K562 (cell line): ENCODE data around the gene RXRA. TPM values are rescaled to one million over a fixed set of nuclear protein-coding genes. Genes with fewer than 3 reads are reported as not detected.

Source experiments
- ATAC-seq: fragments of 200-7000 bp; cut with Tn5 transposase; 3 replicates; pipeline ENCODE4 v1.9.1; 2020; ENCODE audit warnings: moderate library complexity
- BruUV-seq: library from RNA; stranded (reverse); fragments of 400-500 nt; replicated peaks from 2 replicates; lab custom pipeline; 2021; lab: Mats Ljungman, UMichigan
- CTCF ChIA-PET: fragments of 300-600 bp; formaldehyde crosslinking; extraction: SDS; loops from one replicate; lab custom pipeline; 2021; ENCODE audit warnings: low intra/inter-chr PET ratio; lab: Yijun Ruan, JAX
- POLR2A ChIA-PET: fragments of 300-600, 350-650 bp; sonication (Branson Sonifier 250); formaldehyde crosslinking; extraction: SDS; loops from one replicate; lab custom pipeline; 2021; ENCODE audit warnings: antibody characterized with exemption, inconsistent platforms; lab: Yijun Ruan, JAX
- DNase-seq, 4 experiments: peaks; one replicate each; pipeline versions ENCODE4 v3.0.0 to v3.0.0-alpha.2; 2011 to 2018; ENCODE audit warnings: low spot score in 3 of 4, mixed read lengths in 3 of 4; ENCODE audit errors: extremely low read depth in 1 of 4
- FAIRE-seq: peaks from 2 replicates; lab custom pipeline; 2011; peaks lifted over from hg19 to GRCh38; lab: Jason Lieb, UNC
- H2AFZ ChIP-seq: 2 replicates; pipeline ENCODE4 v1.6.0; 2011; ENCODE audit warnings: low read depth, low read length, control low read depth, inconsistent platforms
- H3K27ac ChIP-seq: fragments of 200-600 bp; 3 replicates; pipeline ENCODE4 v1.8.0; 2011; ENCODE audit warnings: low read depth, mild to moderate bottlenecking, control low read depth, inconsistent platforms, low read length, moderate library complexity, mixed read lengths; ENCODE audit errors: extremely low read depth
- H3K27me3 ChIP-seq, 2 experiments: fragments of 300-600 bp in 1 of 2; 2 replicates in 1 of 2; 3 replicates in 1 of 2; pipeline versions ENCODE4 v1.6.0 to v1.8.0; 2011; ENCODE audit warnings: inconsistent platforms in 2 of 2, low read length in 2 of 2, mild to moderate bottlenecking in 1 of 2, mixed read lengths in 1 of 2, moderate library complexity in 1 of 2; ENCODE audit not compliant: control insufficient read depth in 2 of 2, insufficient read depth in 2 of 2
- H3K36me3 ChIP-seq: fragments of 300-600 bp; 3 replicates; pipeline ENCODE4 v1.8.0; 2011; ENCODE audit warnings: mild to moderate bottlenecking, low read length, inconsistent platforms; ENCODE audit not compliant: control insufficient read depth, insufficient read depth
- H3K4me1 ChIP-seq, 2 experiments: fragments of 200-600 bp in 1 of 2; replicated peaks in 1 of 2; 2 replicates in 1 of 2; 3 replicates in 1 of 2; pipeline versions ENCODE4 v1.5.1 to v1.8.0; 2011; ENCODE audit warnings: inconsistent platforms in 2 of 2, low read length in 2 of 2, mild to moderate bottlenecking in 1 of 2, mixed read lengths in 1 of 2, moderate library complexity in 1 of 2; ENCODE audit not compliant: control insufficient read depth in 2 of 2, insufficient read depth in 2 of 2
- H3K4me2 ChIP-seq: 2 replicates; pipeline ENCODE4 v1.6.1; 2011; ENCODE audit warnings: low read length, control low read depth, inconsistent platforms, mixed read lengths; ENCODE audit not compliant: insufficient read depth
- H3K4me3 ChIP-seq: fragments of 200-600 bp; sonication (generic), shearing (Covaris generic); 2 replicates; pipeline ENCODE4 v1.5.1; 2016; ENCODE audit warnings: control low read depth, inconsistent platforms
- H3K79me2 ChIP-seq: fragments of 200-600 bp; 3 replicates; pipeline ENCODE4 v1.8.0; 2011; ENCODE audit warnings: low read length, inconsistent platforms; ENCODE audit not compliant: control insufficient read depth, insufficient read depth
- H3K9ac ChIP-seq, 2 experiments: 2 replicates each; pipeline versions ENCODE4 v1.6.0 to v1.6.1; 2011; ENCODE audit warnings: low read depth in 2 of 2, low read length in 2 of 2, control low read depth in 1 of 2, inconsistent platforms in 1 of 2, mild to moderate bottlenecking in 1 of 2, mixed read lengths in 1 of 2; ENCODE audit not compliant: insufficient read depth in 1 of 2
- H3K9me1 ChIP-seq: one replicate; pipeline ENCODE4 v1.6.0; 2011; ENCODE audit warnings: inconsistent platforms, mild to moderate bottlenecking, low read length, moderate library complexity; ENCODE audit not compliant: control insufficient read depth, insufficient read depth
- H3K9me3 ChIP-seq: replicated peaks from 2 replicates; pipeline ENCODE4 v1.5.1; 2011; ENCODE audit warnings: low read depth, low read length, inconsistent platforms; ENCODE audit not compliant: control insufficient read depth, insufficient read depth
- H4K20me1 ChIP-seq: replicated peaks from 2 replicates; pipeline ENCODE4 v1.6.1; 2011; ENCODE audit warnings: low read length, inconsistent platforms, mixed read lengths; ENCODE audit not compliant: control insufficient read depth, insufficient read depth
- E2F1 ChIP-seq: sonication (generic); formaldehyde crosslinking; IDR thresholded peaks from 2 replicates; pipeline ENCODE4 v1.8.1; 2023; ENCODE audit warnings: mild to moderate bottlenecking, missing genetic modification reagents, moderate library complexity
- FOXM1 ChIP-seq, 2 experiments: fragments of 450-650 bp in 1 of 2; sonication (generic) in 1 of 2; formaldehyde crosslinking in 1 of 2; IDR thresholded peaks; 2 replicates each; pipeline versions ENCODE4 v1.6.1 to v1.9.0; 2017 to 2022; ENCODE audit warnings: low read depth in 2 of 2, mild to moderate bottlenecking in 2 of 2, missing genetic modification reagents in 1 of 2, moderate library complexity in 1 of 2
- GATAD2B ChIP-seq: fragments of 450-650 bp; IDR thresholded peaks from 2 replicates; pipeline ENCODE4 v1.6.1; 2017; ENCODE audit warnings: mild to moderate bottlenecking, borderline replicate concordance
- HDAC6 ChIP-seq: IDR thresholded peaks from 2 replicates; pipeline ENCODE4 v1.6.1; 2012; ENCODE audit warnings: low read depth, mild to moderate bottlenecking, control low read depth, inconsistent platforms, low read length, moderate library complexity
- NFE2 ChIP-seq: IDR thresholded peaks from 2 replicates; pipeline ENCODE4 v1.6.1; 2014; ENCODE audit warnings: antibody characterized with exemption, low read depth
- PCBP2 ChIP-seq: fragments of 200-400 bp; formaldehyde crosslinking; IDR thresholded peaks from 2 replicates; pipeline ENCODE4 v1.6.1; 2018; ENCODE audit warnings: low read length, low read depth, mild to moderate bottlenecking, moderate library complexity; ENCODE audit not compliant: poor library complexity, severe bottlenecking
- SAFB ChIP-seq: fragments of 200-400 bp; formaldehyde crosslinking; IDR thresholded peaks from 2 replicates; pipeline ENCODE4 v1.6.1; 2017; ENCODE audit warnings: low read depth, low read length, borderline replicate concordance
- ZNF143 ChIP-seq: sonication (generic); formaldehyde crosslinking; IDR thresholded peaks from 2 replicates; pipeline ENCODE4 v1.9.0; 2022; ENCODE audit warnings: mild to moderate bottlenecking, missing genetic modification reagents
- ZNF253 ChIP-seq: fragments of 250-450 bp; sonication (Bioruptor Pico); conservative IDR thresholded peaks from 2 replicates; pipeline ENCODE4 v1.6.1; 2021; ENCODE audit warnings: mild to moderate bottlenecking
- ZNF354B ChIP-seq: fragments of 250-450 bp; sonication (Bioruptor Pico); IDR thresholded peaks from 2 replicates; pipeline ENCODE4 v1.4.0; 2020
- ZNF830 ChIP-seq: fragments of 250-450 bp; sonication (Bioruptor Pico); IDR thresholded peaks from 2 replicates; pipeline ENCODE4 v1.5.0; 2021; ENCODE audit warnings: mild to moderate bottlenecking
- WGBS: fragments of 100-300 bp; shearing (Covaris generic); methylation state at CpG from one replicate; pipeline ENCODE4 v1.1.6; 2016; ENCODE audit warnings: low coverage, mixed read lengths; ENCODE audit not compliant: insufficient coverage; ENCODE audit errors: missing lambda C conversion rate; 5-methylcytosine and 5-hydroxymethylcytosine counted together
- in situ Hi-C: fragments of 300-500 bp; cut with MboI; formaldehyde crosslinking; loops from 4 replicates; pipeline ENCODE4 v1.15.0; 2018; ENCODE audit warnings: inconsistent platforms, mixed read lengths
- intact Hi-C: fragments of 100-400 bp; cut with micrococcal nuclease; formaldehyde crosslinking; loops from 2 replicates; pipeline ENCODE4 v1.14.2; 2022
- polyA plus RNA-seq, 8 experiments: library from polyadenylated mRNA; depleted of rRNA in 4 of 8; stranded (reverse) in 5 of 8; unstranded in 3 of 8; fragments of >200 nt; fragmentation: Nextera tagmentation in 2 of 8; fragmentation: Illumina TruSeq in 1 of 8; extraction: Ambion mirVana in 2 of 8; extraction: Trizol in 1 of 8; gene quantifications; 2 replicates each; pipeline versions ENCODE4 v1.2.1 to v1.2.3, GENCODE V29; 2011 to 2014; ENCODE audit warnings: inconsistent platforms in 1 of 8, missing spikeins in 1 of 8
- total RNA-seq, 7 experiments: library from RNA; depleted of rRNA in 6 of 7; stranded (reverse); fragments of >200 nt in 6 of 7; fragmentation: Illumina TruSeq in 2 of 7; extraction: Trizol in 2 of 7; gene quantifications; 2 replicates each; pipeline versions ENCODE4 v1.2.1 to v1.2.3, GENCODE V29; 2011 to 2021; ENCODE audit warnings: low replicate concordance in 1 of 7
- TF ChIP-seq, protein P1 (sequence below): fragments of 450-650 bp; formaldehyde crosslinking; IDR thresholded peaks from 2 replicates; pipeline ENCODE4 v1.4.0; 2020; ENCODE audit warnings: mild to moderate bottlenecking, moderate library complexity

The RXRA gene
- total and polyA plus RNA-seq, 9 of the 15 experiments (the other 6 are each of a cell fraction or from before 2014, with no cell fraction given), result 0.35 to 23.6 (median 4.6) TPM

- no TSS peak for BruUV-seq
- Histone ChIP-seq H3K9me1 (peaks cover 4% of the 10 kb centered on the region), H3K4me1 (peaks cover 9 to 96% of the 10 kb centered on the region in 2 experiments), H3K27ac (no peak overlapping the region), H3K9ac (peak overlapping the region in 1 of 2 experiments; percentile 74; a peak in 1 of 4 replicates), H3K79me2 (peaks cover 94% of the 10 kb centered on the region), H3K9me3 (no peaks in the 10 kb centered on the region), H3K4me3 (no peak overlapping the region), H2AFZ (no peak overlapping the region), H3K27me3 (no peaks in the 10 kb centered on the region), H3K36me3 (no peaks in the 10 kb centered on the region), H3K4me2 (no peak overlapping the region), H4K20me1 (peaks cover 47% of the 10 kb centered on the region)
- POLR2A ChIA-PET, result no interaction called here
- WGBS, result 89% methylated on average over 24 of the region's 30 CpGs
- no peak for FAIRE-seq
- no peak for DNase-seq
- TF ChIP-seq NFE2 (no peak), E2F1 (CRISPR knock-in tag) (no peak), ZNF143 (CRISPR knock-in tag) (no peak), ZNF253 (CRISPR knock-in tag) (no peak), ZNF354B (no peak), FOXM1 (IDR thresholded peaks at IDR 0.05; ENCODE audit: low read depth) (no peak), FOXM1 (CRISPR knock-in tag; IDR thresholded peaks at IDR 0.05; ENCODE audit: low read depth) (no peak), ZNF830 (no peak), HDAC6 (no peak), GATAD2B (no peak), SAFB (no peak), PCBP2 (no peak)
- TF ChIP-seq, protein P1, sequence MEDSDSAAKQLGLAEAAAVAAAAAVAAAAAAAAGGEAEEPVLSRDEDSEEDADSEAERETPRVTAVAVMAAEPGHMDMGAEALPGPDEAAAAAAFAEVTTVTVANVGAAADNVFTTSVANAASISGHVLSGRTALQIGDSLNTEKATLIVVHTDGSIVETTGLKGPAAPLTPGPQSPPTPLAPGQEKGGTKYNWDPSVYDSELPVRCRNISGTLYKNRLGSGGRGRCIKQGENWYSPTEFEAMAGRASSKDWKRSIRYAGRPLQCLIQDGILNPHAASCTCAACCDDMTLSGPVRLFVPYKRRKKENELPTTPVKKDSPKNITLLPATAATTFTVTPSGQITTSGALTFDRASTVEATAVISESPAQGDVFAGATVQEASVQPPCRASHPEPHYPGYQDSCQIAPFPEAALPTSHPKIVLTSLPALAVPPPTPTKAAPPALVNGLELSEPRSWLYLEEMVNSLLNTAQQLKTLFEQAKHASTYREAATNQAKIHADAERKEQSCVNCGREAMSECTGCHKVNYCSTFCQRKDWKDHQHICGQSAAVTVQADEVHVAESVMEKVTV (CRISPR knock-in tag), result no peak
- intact Hi-C loops, result no loop called here
- CTCF ChIA-PET, result no interaction called here
- no peak for ATAC-seq
- in situ Hi-C loops, result no loop called here
Observed at GRCh38 chr9:134331186-134332025, 5.2 kb downstream of the RXRA start.
